ENCODE results near the gene CDRT4.

The CDRT4 gene

GRCh38 chr17:15480204-15480603 lies 12.8 kb upstream of the CDRT4 start:
- TF ChIP-seq REST (IDR thresholded peaks at IDR 0.05; ENCODE audit: insufficient read depth in 1 of 2, low read depth in 2 of 2, low read length in 2 of 2), result no peak
- TF ChIP-seq FOXP2 (optimal IDR thresholded peaks at IDR 0.05; ENCODE audit: borderline replicate concordance, extremely low read depth, extremely low read length, insufficient read depth), result no peak
- TF ChIP-seq TAF1 (IDR thresholded peaks at IDR 0.05; ENCODE audit: borderline replicate concordance, insufficient read depth, low read length), result no peak
- TF ChIP-seq POLR2AphosphoS5 (IDR thresholded peaks at IDR 0.05; ENCODE audit: low read depth, low read length), result no peak
- no peak for TF ChIP-seq SIN3A (IDR thresholded peaks at IDR 0.05; ENCODE audit: borderline replicate concordance, insufficient read depth, low read length)

- TF ChIP-seq REST (IDR thresholded peaks at IDR 0.05; ENCODE audit: insufficient read depth in 1 of 2, low read depth in 2 of 2, low read length in 2 of 2) (no peak), TAF1 (IDR thresholded peaks at IDR 0.05; ENCODE audit: borderline replicate concordance, insufficient read depth, low read length) (no peak), SIN3A (IDR thresholded peaks at IDR 0.05; ENCODE audit: borderline replicate concordance, insufficient read depth, low read length) (no peak), POLR2AphosphoS5 (IDR thresholded peaks at IDR 0.05; ENCODE audit: low read depth, low read length) (no peak), FOXP2 (optimal IDR thresholded peaks at IDR 0.05; ENCODE audit: borderline replicate concordance, extremely low read depth, extremely low read length, insufficient read depth) (no peak)
Measured at GRCh38 chr17:15479703-15480102, 12.3 kb upstream of the CDRT4 start.

GRCh38 chr17:15478845-15479244 lies 11.4 kb upstream of the CDRT4 start:
- TF ChIP-seq SIN3A (IDR thresholded peaks at IDR 0.05; ENCODE audit: borderline replicate concordance, insufficient read depth, low read length), result no peak
- no peak for TF ChIP-seq POLR2AphosphoS5 (IDR thresholded peaks at IDR 0.05; ENCODE audit: low read depth, low read length)

- TF ChIP-seq SIN3A (IDR thresholded peaks at IDR 0.05; ENCODE audit: borderline replicate concordance, insufficient read depth, low read length), result no peak
- TF ChIP-seq REST (IDR thresholded peaks at IDR 0.05; ENCODE audit: insufficient read depth in 1 of 2, low read depth in 2 of 2, low read length in 2 of 2), result no peak
- TF ChIP-seq TAF1 (IDR thresholded peaks at IDR 0.05; ENCODE audit: borderline replicate concordance, insufficient read depth, low read length), result no peak
- TF ChIP-seq POLR2AphosphoS5 (IDR thresholded peaks at IDR 0.05; ENCODE audit: low read depth, low read length), result no peak
- no peak for TF ChIP-seq FOXP2 (optimal IDR thresholded peaks at IDR 0.05; ENCODE audit: borderline replicate concordance, extremely low read depth, extremely low read length, insufficient read depth)
Measured at GRCh38 chr17:15475631-15476354, 8.4 kb upstream of the CDRT4 start.

GRCh38 chr17:15472891-15473290 lies 5.5 kb upstream of the CDRT4 start:
- TF ChIP-seq POLR2AphosphoS5 (IDR thresholded peaks at IDR 0.05; ENCODE audit: low read depth, low read length) (no peak), REST (IDR thresholded peaks at IDR 0.05; ENCODE audit: insufficient read depth in 1 of 2, low read depth in 2 of 2, low read length in 2 of 2) (no peak), SIN3A (IDR thresholded peaks at IDR 0.05; ENCODE audit: borderline replicate concordance, insufficient read depth, low read length) (no peak), TAF1 (IDR thresholded peaks at IDR 0.05; ENCODE audit: borderline replicate concordance, insufficient read depth, low read length) (no peak), FOXP2 (optimal IDR thresholded peaks at IDR 0.05; ENCODE audit: borderline replicate concordance, extremely low read depth, extremely low read length, insufficient read depth) (no peak)

Measured in PFSK-1 (cell line).